ENCODE measurements around the gene RNASET2.

Gene RNASET2

GRCh38 chr6:166937746-166938145 lies 18.6 kb downstream of the RNASET2 start:
- Histone ChIP-seq H3K27ac (ENCODE audit: low read depth in 2 of 2, low read length in 2 of 2) (no peak overlapping the region), H3K9ac (ENCODE audit: low read depth in 1 of 2, low read length in 2 of 2) (no peak overlapping the region), H3K36me3 (ENCODE audit: control insufficient read depth in 2 of 2, insufficient read depth in 2 of 2, low read length in 2 of 2) (peaks cover 45 to 62% of the 10 kb centered on the region in 2 donors), H3K27me3 (ENCODE audit: control insufficient read depth in 2 of 2, insufficient read depth in 2 of 2, low read length in 2 of 2) (no peaks in the 10 kb centered on the region), H3K9me3 (ENCODE audit: control insufficient read depth in 2 of 2, low read length in 2 of 2) (no peaks in the 10 kb centered on the region), H3K4me3 (ENCODE audit: low read length in 2 of 2) (no peak overlapping the region), H3K4me1 (ENCODE audit: control insufficient read depth in 2 of 2, insufficient read depth in 2 of 2, low read length in 2 of 2) (no peaks in the 10 kb centered on the region)

GRCh38 chr6:166936079-166936787 lies 20.1 kb downstream of the RNASET2 start:
- Histone ChIP-seq H3K9ac (ENCODE audit: low read depth in 1 of 2, low read length in 2 of 2) (no peak overlapping the region), H3K36me3 (ENCODE audit: control insufficient read depth in 2 of 2, insufficient read depth in 2 of 2, low read length in 2 of 2) (peaks cover 54 to 65% of the 10 kb centered on the region in 2 donors)

GRCh38 chr6:166935353-166935752 lies 21.0 kb downstream of the RNASET2 start:
- Histone ChIP-seq H3K4me3 (ENCODE audit: low read length in 2 of 2) (no peak overlapping the region), H3K9me3 (ENCODE audit: control insufficient read depth in 2 of 2, low read length in 2 of 2) (no peaks in the 10 kb centered on the region), H3K9ac (ENCODE audit: low read depth in 1 of 2, low read length in 2 of 2) (no peak overlapping the region), H3K27me3 (ENCODE audit: control insufficient read depth in 2 of 2, insufficient read depth in 2 of 2, low read length in 2 of 2) (no peaks in the 10 kb centered on the region), H3K27ac (ENCODE audit: low read depth in 2 of 2, low read length in 2 of 2) (no peak overlapping the region), H3K36me3 (ENCODE audit: control insufficient read depth in 2 of 2, insufficient read depth in 2 of 2, low read length in 2 of 2) (peaks cover 53 to 68% of the 10 kb centered on the region in 2 donors), H3K4me1 (ENCODE audit: control insufficient read depth in 2 of 2, insufficient read depth in 2 of 2, low read length in 2 of 2) (no peaks in the 10 kb centered on the region)

More at GRCh38 chr6:166936079-166936787, 20.1 kb downstream of the RNASET2 start:
- no peaks in the 10 kb centered on the region for H3K9me3 ChIP-seq (ENCODE audit: control insufficient read depth in 2 of 2, low read length in 2 of 2)
- no peak overlapping the region for H3K27ac ChIP-seq (ENCODE audit: low read depth in 2 of 2, low read length in 2 of 2)
- H3K4me3 ChIP-seq (ENCODE audit: low read length in 2 of 2), result no peak overlapping the region
- no peaks in the 10 kb centered on the region for H3K4me1 ChIP-seq (ENCODE audit: control insufficient read depth in 2 of 2, insufficient read depth in 2 of 2, low read length in 2 of 2)
- H3K27me3 ChIP-seq (ENCODE audit: control insufficient read depth in 2 of 2, insufficient read depth in 2 of 2, low read length in 2 of 2), result no peaks in the 10 kb centered on the region

- H3K9me3 ChIP-seq (ENCODE audit: control insufficient read depth in 2 of 2, low read length in 2 of 2), result no peaks in the 10 kb centered on the region
- no peak overlapping the region for H3K9ac ChIP-seq (ENCODE audit: low read depth in 1 of 2, low read length in 2 of 2)
- H3K27ac ChIP-seq (ENCODE audit: low read depth in 2 of 2, low read length in 2 of 2), result no peak overlapping the region
- H3K27me3 ChIP-seq (ENCODE audit: control insufficient read depth in 2 of 2, insufficient read depth in 2 of 2, low read length in 2 of 2), result no peaks in the 10 kb centered on the region
- H3K4me3 ChIP-seq (ENCODE audit: low read length in 2 of 2), result no peak overlapping the region
- H3K4me1 ChIP-seq (ENCODE audit: control insufficient read depth in 2 of 2, insufficient read depth in 2 of 2, low read length in 2 of 2), result no peaks in the 10 kb centered on the region
- H3K36me3 ChIP-seq (ENCODE audit: control insufficient read depth in 2 of 2, insufficient read depth in 2 of 2, low read length in 2 of 2), result peaks cover 58 to 72% of the 10 kb centered on the region in 2 donors
Measured at GRCh38 chr6:166934174-166934573, 22.2 kb downstream of the RNASET2 start.

- Histone ChIP-seq H3K9ac (ENCODE audit: low read depth in 1 of 2, low read length in 2 of 2) (no peak overlapping the region), H3K9me3 (ENCODE audit: control insufficient read depth in 2 of 2, low read length in 2 of 2) (no peaks in the 10 kb centered on the region), H3K36me3 (ENCODE audit: control insufficient read depth in 2 of 2, insufficient read depth in 2 of 2, low read length in 2 of 2) (peaks cover 60 to 75% of the 10 kb centered on the region in 2 donors), H3K4me3 (ENCODE audit: low read length in 2 of 2) (no peak overlapping the region), H3K4me1 (ENCODE audit: control insufficient read depth in 2 of 2, insufficient read depth in 2 of 2, low read length in 2 of 2) (no peaks in the 10 kb centered on the region), H3K27me3 (ENCODE audit: control insufficient read depth in 2 of 2, insufficient read depth in 2 of 2, low read length in 2 of 2) (no peaks in the 10 kb centered on the region), H3K27ac (ENCODE audit: low read depth in 2 of 2, low read length in 2 of 2) (no peak overlapping the region)
Measured at GRCh38 chr6:166933396-166933795, 23.0 kb downstream of the RNASET2 start.

- Histone ChIP-seq H3K9ac (ENCODE audit: low read depth in 1 of 2, low read length in 2 of 2) (no peak overlapping the region), H3K4me1 (ENCODE audit: control insufficient read depth in 2 of 2, insufficient read depth in 2 of 2, low read length in 2 of 2) (no peaks in the 10 kb centered on the region), H3K36me3 (ENCODE audit: control insufficient read depth in 2 of 2, insufficient read depth in 2 of 2, low read length in 2 of 2) (peaks cover 59 to 68% of the 10 kb centered on the region in 2 donors), H3K27me3 (ENCODE audit: control insufficient read depth in 2 of 2, insufficient read depth in 2 of 2, low read length in 2 of 2) (no peaks in the 10 kb centered on the region), H3K4me3 (ENCODE audit: low read length in 2 of 2) (no peak overlapping the region), H3K9me3 (ENCODE audit: control insufficient read depth in 2 of 2, low read length in 2 of 2) (no peaks in the 10 kb centered on the region), H3K27ac (ENCODE audit: low read depth in 2 of 2, low read length in 2 of 2) (no peak overlapping the region)
Measured at GRCh38 chr6:166932616-166933015, 23.7 kb downstream of the RNASET2 start.

- H3K36me3 ChIP-seq (ENCODE audit: control insufficient read depth in 2 of 2, insufficient read depth in 2 of 2, low read length in 2 of 2), result peaks cover 57 to 63% of the 10 kb centered on the region in 2 donors
- H3K9ac ChIP-seq (ENCODE audit: low read depth in 1 of 2, low read length in 2 of 2), result no peak overlapping the region
- no peaks in the 10 kb centered on the region for H3K9me3 ChIP-seq (ENCODE audit: control insufficient read depth in 2 of 2, low read length in 2 of 2)
- H3K27me3 ChIP-seq (ENCODE audit: control insufficient read depth in 2 of 2, insufficient read depth in 2 of 2, low read length in 2 of 2), result no peaks in the 10 kb centered on the region
- H3K4me3 ChIP-seq (ENCODE audit: low read length in 2 of 2), result no peak overlapping the region
- no peaks in the 10 kb centered on the region for H3K4me1 ChIP-seq (ENCODE audit: control insufficient read depth in 2 of 2, insufficient read depth in 2 of 2, low read length in 2 of 2)
- H3K27ac ChIP-seq (ENCODE audit: low read depth in 2 of 2, low read length in 2 of 2), result no peak overlapping the region
Measured at GRCh38 chr6:166932116-166932515, 24.2 kb downstream of the RNASET2 start.

GRCh38 chr6:166931426-166931970 lies 24.9 kb downstream of the RNASET2 start:
- H3K27me3 ChIP-seq (ENCODE audit: control insufficient read depth in 2 of 2, insufficient read depth in 2 of 2, low read length in 2 of 2), result no peaks in the 10 kb centered on the region
- no peaks in the 10 kb centered on the region for H3K9me3 ChIP-seq (ENCODE audit: control insufficient read depth in 2 of 2, low read length in 2 of 2)
- H3K9ac ChIP-seq (ENCODE audit: low read depth in 1 of 2, low read length in 2 of 2), result no peak overlapping the region
- no peak overlapping the region for H3K27ac ChIP-seq (ENCODE audit: low read depth in 2 of 2, low read length in 2 of 2)
- H3K4me3 ChIP-seq (ENCODE audit: low read length in 2 of 2), result no peak overlapping the region
- peaks cover 58 to 60% of the 10 kb centered on the region in 2 donors for H3K36me3 ChIP-seq (ENCODE audit: control insufficient read depth in 2 of 2, insufficient read depth in 2 of 2, low read length in 2 of 2)
- H3K4me1 ChIP-seq (ENCODE audit: control insufficient read depth in 2 of 2, insufficient read depth in 2 of 2, low read length in 2 of 2), result no peaks in the 10 kb centered on the region

- H3K36me3 ChIP-seq (ENCODE audit: control insufficient read depth in 2 of 2, insufficient read depth in 2 of 2, low read length in 2 of 2), result peaks cover 53 to 55% of the 10 kb centered on the region in 2 donors
- H3K9me3 ChIP-seq (ENCODE audit: control insufficient read depth in 2 of 2, low read length in 2 of 2), result no peaks in the 10 kb centered on the region
Measured at GRCh38 chr6:166930354-166930891, 25.9 kb downstream of the RNASET2 start.

GRCh38 chr6:166929542-166930189 lies 26.7 kb downstream of the RNASET2 start:
- Histone ChIP-seq H3K9me3 (ENCODE audit: control insufficient read depth in 2 of 2, low read length in 2 of 2) (no peaks in the 10 kb centered on the region), H3K9ac (ENCODE audit: low read depth in 1 of 2, low read length in 2 of 2) (no peak overlapping the region), H3K4me1 (ENCODE audit: control insufficient read depth in 2 of 2, insufficient read depth in 2 of 2, low read length in 2 of 2) (no peaks in the 10 kb centered on the region), H3K27me3 (ENCODE audit: control insufficient read depth in 2 of 2, insufficient read depth in 2 of 2, low read length in 2 of 2) (no peaks in the 10 kb centered on the region), H3K4me3 (ENCODE audit: low read length in 2 of 2) (no peak overlapping the region), H3K36me3 (ENCODE audit: control insufficient read depth in 2 of 2, insufficient read depth in 2 of 2, low read length in 2 of 2) (peaks cover 50 to 51% of the 10 kb centered on the region in 2 donors), H3K27ac (ENCODE audit: low read depth in 2 of 2, low read length in 2 of 2) (no peak overlapping the region)

More at GRCh38 chr6:166930354-166930891, 25.9 kb downstream of the RNASET2 start:
- H3K4me1 ChIP-seq (ENCODE audit: control insufficient read depth in 2 of 2, insufficient read depth in 2 of 2, low read length in 2 of 2), result no peaks in the 10 kb centered on the region
- H3K27me3 ChIP-seq (ENCODE audit: control insufficient read depth in 2 of 2, insufficient read depth in 2 of 2, low read length in 2 of 2), result no peaks in the 10 kb centered on the region
- H3K27ac ChIP-seq (ENCODE audit: low read depth in 2 of 2, low read length in 2 of 2), result no peak overlapping the region
- no peak overlapping the region for H3K9ac ChIP-seq (ENCODE audit: low read depth in 1 of 2, low read length in 2 of 2)
- no peak overlapping the region for H3K4me3 ChIP-seq (ENCODE audit: low read length in 2 of 2)
